ENCODE results near the gene GCHFR.

The GCHFR gene

DNA sequence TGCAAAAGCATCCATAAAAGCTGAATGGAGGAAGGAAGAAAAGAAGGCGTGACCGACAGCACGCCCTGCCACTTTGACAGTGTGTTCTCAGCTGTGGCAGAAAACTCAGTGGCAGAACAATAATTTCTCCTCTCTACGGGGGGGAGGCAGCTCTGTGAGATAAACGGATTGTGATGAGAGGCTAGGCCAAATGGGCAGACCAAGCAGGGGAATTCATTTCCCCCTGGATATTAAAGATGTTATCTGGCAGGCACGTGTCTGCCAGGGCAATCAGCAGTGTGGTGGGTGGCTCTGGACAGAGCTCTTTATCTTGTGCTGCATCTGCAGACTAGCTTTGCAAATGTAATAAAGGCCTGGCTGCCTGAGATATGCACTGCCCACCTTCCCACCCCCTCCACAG is 6.9 kb upstream of the GCHFR start (continued):
- TF ChIP-seq, protein P1, sequence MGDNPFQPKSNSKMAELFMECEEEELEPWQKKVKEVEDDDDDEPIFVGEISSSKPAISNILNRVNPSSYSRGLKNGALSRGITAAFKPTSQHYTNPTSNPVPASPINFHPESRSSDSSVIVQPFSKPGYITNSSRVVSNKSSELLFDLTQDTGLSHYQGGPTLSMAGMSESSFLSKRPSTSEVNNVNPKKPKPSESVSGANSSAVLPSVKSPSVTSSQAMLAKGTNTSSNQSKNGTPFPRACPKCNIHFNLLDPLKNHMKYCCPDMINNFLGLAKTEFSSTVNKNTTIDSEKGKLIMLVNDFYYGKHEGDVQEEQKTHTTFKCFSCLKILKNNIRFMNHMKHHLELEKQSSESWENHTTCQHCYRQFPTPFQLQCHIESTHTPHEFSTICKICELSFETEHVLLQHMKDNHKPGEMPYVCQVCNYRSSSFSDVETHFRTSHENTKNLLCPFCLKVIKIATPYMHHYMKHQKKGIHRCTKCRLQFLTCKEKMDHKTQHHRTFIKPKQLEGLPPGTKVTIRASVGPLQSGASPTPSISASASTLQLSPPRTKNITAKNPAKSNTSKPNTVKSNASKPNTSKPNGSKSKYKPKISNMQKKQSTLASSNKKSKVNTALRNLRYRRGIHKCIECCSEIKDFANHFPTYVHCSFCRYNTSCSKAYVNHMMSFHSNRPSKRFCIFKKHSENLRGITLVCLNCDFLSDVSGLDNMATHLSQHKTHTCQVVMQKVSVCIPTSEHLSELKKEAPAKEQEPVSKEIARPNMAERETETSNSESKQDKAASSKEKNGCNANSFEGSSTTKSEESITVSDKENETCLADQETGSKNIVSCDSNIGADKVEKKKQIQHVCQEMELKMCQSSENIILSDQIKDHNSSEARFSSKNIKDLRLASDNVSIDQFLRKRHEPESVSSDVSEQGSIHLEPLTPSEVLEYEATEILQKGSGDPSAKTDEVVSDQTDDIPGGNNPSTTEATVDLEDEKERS (tag by site-specific recombination; IDR thresholded peaks at IDR 0.05), result no peak
- TF ChIP-seq ZNF214 (tag by site-specific recombination; IDR thresholded peaks at IDR 0.05; ENCODE audit: borderline replicate concordance) (no peak), ZNF585B (tag by site-specific recombination; IDR thresholded peaks at IDR 0.05) (no peak), ZNF48 (tag by site-specific recombination; IDR thresholded peaks at IDR 0.05) (no peak), ZNF24 (tag by site-specific recombination; IDR thresholded peaks at IDR 0.05) (no peak), ZNF473 (tag by site-specific recombination; IDR thresholded peaks at IDR 0.05) (no peak), ZNF335 (tag by site-specific recombination; conservative IDR thresholded peaks at IDR 0.05) (no peak), GLI2 (tag by site-specific recombination; IDR thresholded peaks at IDR 0.05; ENCODE audit: borderline replicate concordance, low read depth) (no peak), ZSCAN30 (tag by site-specific recombination; IDR thresholded peaks at IDR 0.05) (no peak), ZNF837 (tag by site-specific recombination; IDR thresholded peaks at IDR 0.05) (no peak), ZNF248 (tag by site-specific recombination; IDR thresholded peaks at IDR 0.05) (no peak), ZNF302 (tag by site-specific recombination; IDR thresholded peaks at IDR 0.05; ENCODE audit: low read depth) (no peak), ZNF560 (tag by site-specific recombination; IDR thresholded peaks at IDR 0.05; ENCODE audit: borderline replicate concordance) (no peak), ZNF544 (tag by site-specific recombination; IDR thresholded peaks at IDR 0.05) (no peak), ZNF239 (tag by site-specific recombination; IDR thresholded peaks at IDR 0.05) (no peak), ZNF404 (tag by site-specific recombination; IDR thresholded peaks at IDR 0.05) (no peak), ZNF341 (tag by site-specific recombination; IDR thresholded peaks at IDR 0.05; ENCODE audit: low read depth) (no peak), ZNF529 (tag by site-specific recombination; IDR thresholded peaks at IDR 0.05; ENCODE audit: insufficient replicate concordance) (no peak), ZNF184 (tag by site-specific recombination; IDR thresholded peaks at IDR 0.05) (no peak), ZNF629 (tag by site-specific recombination; IDR thresholded peaks at IDR 0.05) (no peak), ZNF37A (tag by site-specific recombination; IDR thresholded peaks at IDR 0.05) (no peak), ZNF600 (tag by site-specific recombination; IDR thresholded peaks at IDR 0.05) (peak; percentile 76), ZNF426 (tag by site-specific recombination; IDR thresholded peaks at IDR 0.05) (no peak), ZNF112 (tag by site-specific recombination; IDR thresholded peaks at IDR 0.05) (no peak), ZIC2 (tag by site-specific recombination; IDR thresholded peaks at IDR 0.05) (peak; percentile 70), ZFP3 (tag by site-specific recombination; IDR thresholded peaks at IDR 0.05; ENCODE audit: low read depth) (no peak), ZNF433 (tag by site-specific recombination; IDR thresholded peaks at IDR 0.05; ENCODE audit: low read depth) (no peak)
- TF ChIP-seq, protein P2, sequence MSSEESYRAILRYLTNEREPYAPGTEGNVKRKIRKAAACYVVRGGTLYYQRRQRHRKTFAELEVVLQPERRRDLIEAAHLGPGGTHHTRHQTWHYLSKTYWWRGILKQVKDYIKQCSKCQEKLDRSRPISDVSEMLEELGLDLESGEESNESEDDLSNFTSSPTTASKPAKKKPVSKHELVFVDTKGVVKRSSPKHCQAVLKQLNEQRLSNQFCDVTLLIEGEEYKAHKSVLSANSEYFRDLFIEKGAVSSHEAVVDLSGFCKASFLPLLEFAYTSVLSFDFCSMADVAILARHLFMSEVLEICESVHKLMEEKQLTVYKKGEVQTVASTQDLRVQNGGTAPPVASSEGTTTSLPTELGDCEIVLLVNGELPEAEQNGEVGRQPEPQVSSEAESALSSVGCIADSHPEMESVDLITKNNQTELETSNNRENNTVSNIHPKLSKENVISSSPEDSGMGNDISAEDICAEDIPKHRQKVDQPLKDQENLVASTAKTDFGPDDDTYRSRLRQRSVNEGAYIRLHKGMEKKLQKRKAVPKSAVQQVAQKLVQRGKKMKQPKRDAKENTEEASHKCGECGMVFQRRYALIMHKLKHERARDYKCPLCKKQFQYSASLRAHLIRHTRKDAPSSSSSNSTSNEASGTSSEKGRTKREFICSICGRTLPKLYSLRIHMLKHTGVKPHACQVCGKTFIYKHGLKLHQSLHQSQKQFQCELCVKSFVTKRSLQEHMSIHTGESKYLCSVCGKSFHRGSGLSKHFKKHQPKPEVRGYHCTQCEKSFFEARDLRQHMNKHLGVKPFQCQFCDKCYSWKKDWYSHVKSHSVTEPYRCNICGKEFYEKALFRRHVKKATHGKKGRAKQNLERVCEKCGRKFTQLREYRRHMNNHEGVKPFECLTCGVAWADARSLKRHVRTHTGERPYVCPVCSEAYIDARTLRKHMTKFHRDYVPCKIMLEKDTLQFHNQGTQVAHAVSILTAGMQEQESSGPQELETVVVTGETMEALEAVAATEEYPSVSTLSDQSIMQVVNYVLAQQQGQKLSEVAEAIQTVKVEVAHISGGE (tag by site-specific recombination; conservative IDR thresholded peaks at IDR 0.05; ENCODE audit: low read depth), result no peak
- TF ChIP-seq, protein P3, sequence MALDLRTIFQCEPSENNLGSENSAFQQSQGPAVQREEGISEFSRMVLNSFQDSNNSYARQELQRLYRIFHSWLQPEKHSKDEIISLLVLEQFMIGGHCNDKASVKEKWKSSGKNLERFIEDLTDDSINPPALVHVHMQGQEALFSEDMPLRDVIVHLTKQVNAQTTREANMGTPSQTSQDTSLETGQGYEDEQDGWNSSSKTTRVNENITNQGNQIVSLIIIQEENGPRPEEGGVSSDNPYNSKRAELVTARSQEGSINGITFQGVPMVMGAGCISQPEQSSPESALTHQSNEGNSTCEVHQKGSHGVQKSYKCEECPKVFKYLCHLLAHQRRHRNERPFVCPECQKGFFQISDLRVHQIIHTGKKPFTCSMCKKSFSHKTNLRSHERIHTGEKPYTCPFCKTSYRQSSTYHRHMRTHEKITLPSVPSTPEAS (tag by site-specific recombination; IDR thresholded peaks at IDR 0.05), result peak; percentile 56; the same call in 1 of the 2 replicates
- TF ChIP-seq, protein P4, sequence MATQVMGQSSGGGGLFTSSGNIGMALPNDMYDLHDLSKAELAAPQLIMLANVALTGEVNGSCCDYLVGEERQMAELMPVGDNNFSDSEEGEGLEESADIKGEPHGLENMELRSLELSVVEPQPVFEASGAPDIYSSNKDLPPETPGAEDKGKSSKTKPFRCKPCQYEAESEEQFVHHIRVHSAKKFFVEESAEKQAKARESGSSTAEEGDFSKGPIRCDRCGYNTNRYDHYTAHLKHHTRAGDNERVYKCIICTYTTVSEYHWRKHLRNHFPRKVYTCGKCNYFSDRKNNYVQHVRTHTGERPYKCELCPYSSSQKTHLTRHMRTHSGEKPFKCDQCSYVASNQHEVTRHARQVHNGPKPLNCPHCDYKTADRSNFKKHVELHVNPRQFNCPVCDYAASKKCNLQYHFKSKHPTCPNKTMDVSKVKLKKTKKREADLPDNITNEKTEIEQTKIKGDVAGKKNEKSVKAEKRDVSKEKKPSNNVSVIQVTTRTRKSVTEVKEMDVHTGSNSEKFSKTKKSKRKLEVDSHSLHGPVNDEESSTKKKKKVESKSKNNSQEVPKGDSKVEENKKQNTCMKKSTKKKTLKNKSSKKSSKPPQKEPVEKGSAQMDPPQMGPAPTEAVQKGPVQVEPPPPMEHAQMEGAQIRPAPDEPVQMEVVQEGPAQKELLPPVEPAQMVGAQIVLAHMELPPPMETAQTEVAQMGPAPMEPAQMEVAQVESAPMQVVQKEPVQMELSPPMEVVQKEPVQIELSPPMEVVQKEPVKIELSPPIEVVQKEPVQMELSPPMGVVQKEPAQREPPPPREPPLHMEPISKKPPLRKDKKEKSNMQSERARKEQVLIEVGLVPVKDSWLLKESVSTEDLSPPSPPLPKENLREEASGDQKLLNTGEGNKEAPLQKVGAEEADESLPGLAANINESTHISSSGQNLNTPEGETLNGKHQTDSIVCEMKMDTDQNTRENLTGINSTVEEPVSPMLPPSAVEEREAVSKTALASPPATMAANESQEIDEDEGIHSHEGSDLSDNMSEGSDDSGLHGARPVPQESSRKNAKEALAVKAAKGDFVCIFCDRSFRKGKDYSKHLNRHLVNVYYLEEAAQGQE (tag by site-specific recombination; IDR thresholded peaks at IDR 0.05), result no peak
- TF ChIP-seq, protein P5, sequence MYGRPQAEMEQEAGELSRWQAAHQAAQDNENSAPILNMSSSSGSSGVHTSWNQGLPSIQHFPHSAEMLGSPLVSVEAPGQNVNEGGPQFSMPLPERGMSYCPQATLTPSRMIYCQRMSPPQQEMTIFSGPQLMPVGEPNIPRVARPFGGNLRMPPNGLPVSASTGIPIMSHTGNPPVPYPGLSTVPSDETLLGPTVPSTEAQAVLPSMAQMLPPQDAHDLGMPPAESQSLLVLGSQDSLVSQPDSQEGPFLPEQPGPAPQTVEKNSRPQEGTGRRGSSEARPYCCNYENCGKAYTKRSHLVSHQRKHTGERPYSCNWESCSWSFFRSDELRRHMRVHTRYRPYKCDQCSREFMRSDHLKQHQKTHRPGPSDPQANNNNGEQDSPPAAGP (tag by site-specific recombination; IDR thresholded peaks at IDR 0.05), result peak; percentile 69; the same call in 1 of the 2 replicates

All from HEK293 (cell line).